BLaER1 treated with 17β-estradiol and CSF1 and Interleukin-3, amounts not matched to agents 10 nM and 100 nM (cell line): ENCODE data around the gene UBE2U.
A peak's percentile ranks its signal among the peaks of the same experiment; 100 is the strongest.

Experiments used
- H3K27ac ChIP-seq, 11 experiments: shearing (Covaris generic); formaldehyde crosslinking; 2 replicates each; pipeline ENCODE4 v1.8.1; 2022
- H3K27me3 ChIP-seq, 11 experiments: shearing (Covaris generic); formaldehyde crosslinking; 2 replicates each; pipeline ENCODE4 v1.8.1; 2022
- H3K36me3 ChIP-seq, 11 experiments: shearing (Covaris generic); formaldehyde crosslinking; 2 replicates each; pipeline ENCODE4 v1.8.1; 2022
- H3K4me1 ChIP-seq, 10 experiments: shearing (Covaris generic); formaldehyde crosslinking; 2 replicates each; pipeline ENCODE4 v1.8.1; 2022
- H3K4me2 ChIP-seq, 11 experiments: shearing (Covaris generic); formaldehyde crosslinking; 2 replicates each; pipeline ENCODE4 v1.8.1; 2022
- H3K4me3 ChIP-seq, 10 experiments: shearing (Covaris generic); formaldehyde crosslinking; 2 replicates each; pipeline ENCODE4 v1.8.1; 2022
- H3K9ac ChIP-seq, 11 experiments: shearing (Covaris generic); formaldehyde crosslinking; 2 replicates each; pipeline ENCODE4 v1.8.1; 2022
- H3K9me3 ChIP-seq, 11 experiments: shearing (Covaris generic); formaldehyde crosslinking; replicated peaks in 1 of 11; 2 replicates each; pipeline ENCODE4 v1.8.1; 2022
- H4K20me1 ChIP-seq, 11 experiments: shearing (Covaris generic); formaldehyde crosslinking; 2 replicates each; pipeline ENCODE4 v1.8.1; 2022
- Cebpa-rat ChIP-seq, 11 experiments: shearing (Covaris generic); IDR thresholded peaks; 2 replicates each; pipeline ENCODE4 v1.8.1; 2022

The UBE2U gene

GRCh38 chr1:64304823-64305222 lies 101.4 kb downstream of the UBE2U start:
- H4K20me1 ChIP-seq, result no peaks in the 10 kb centered on the region
- H3K4me3 ChIP-seq, result no peak overlapping the region
- no peak overlapping the region for H3K9ac ChIP-seq
- no peak overlapping the region for H3K27ac ChIP-seq
- H3K9me3 ChIP-seq, result no peaks in the 10 kb centered on the region; a peak in 2 of 22 replicates
- H3K4me2 ChIP-seq, result no peak overlapping the region
- H3K27me3 ChIP-seq, result no peaks in the 10 kb centered on the region
- H3K36me3 ChIP-seq, result no peaks in the 10 kb centered on the region
- peaks cover 8 to 12% (median 10%) of the 10 kb centered on the region in 10 experiments; a peak in 16 of 20 replicates for H3K4me1 ChIP-seq
- no peak for TF ChIP-seq Cebpa-rat (IDR thresholded peaks at IDR 0.05)

GRCh38 chr1:64308866-64309265 lies 105.4 kb downstream of the UBE2U start:
- no peak overlapping the region for H3K9ac ChIP-seq
- no peak overlapping the region for H3K27ac ChIP-seq
- TF ChIP-seq Cebpa-rat (IDR thresholded peaks at IDR 0.05), result no peak
- H3K4me1 ChIP-seq, result peaks cover 8 to 12% (median 10%) of the 10 kb centered on the region in 10 experiments; a peak in 16 of 20 replicates
- no peaks in the 10 kb centered on the region for H3K27me3 ChIP-seq
- H4K20me1 ChIP-seq, result no peaks in the 10 kb centered on the region
- H3K4me3 ChIP-seq, result no peak overlapping the region
- H3K9me3 ChIP-seq, result no peaks in the 10 kb centered on the region; a peak in 1 of 22 replicates
- peak overlapping the region in 10 of 11 experiments; percentile 6 to 45 (median 30); a peak in 14 of 22 replicates for H3K4me2 ChIP-seq
- no peaks in the 10 kb centered on the region for H3K36me3 ChIP-seq

DNA sequence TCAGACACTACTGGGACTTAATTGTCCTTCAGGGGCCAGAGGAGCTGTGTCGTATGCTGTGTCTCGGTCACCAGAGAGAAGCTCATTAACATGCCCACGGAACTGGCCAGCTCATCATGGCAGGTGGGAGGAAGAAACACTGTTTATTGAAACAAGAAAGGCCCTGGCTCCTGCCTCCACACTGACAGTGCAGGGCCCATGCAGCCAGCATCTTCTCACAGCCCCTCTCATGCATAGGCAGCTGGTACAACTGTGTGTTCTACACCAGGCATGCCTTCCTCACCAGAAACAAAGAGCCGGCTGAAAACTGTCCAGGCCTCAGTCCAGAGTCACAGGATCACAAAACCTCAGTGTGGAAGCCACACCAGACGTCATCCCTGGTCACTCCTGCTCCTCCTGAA lies 106.0 kb downstream of the UBE2U start:
- no peak overlapping the region for H3K4me3 ChIP-seq
- no peak overlapping the region for H3K27ac ChIP-seq
- no peaks in the 10 kb centered on the region; a peak in 1 of 22 replicates for H3K9me3 ChIP-seq
- H3K9ac ChIP-seq, result no peak overlapping the region
- H3K36me3 ChIP-seq, result no peaks in the 10 kb centered on the region
- H4K20me1 ChIP-seq, result no peaks in the 10 kb centered on the region
- no peak for TF ChIP-seq Cebpa-rat (IDR thresholded peaks at IDR 0.05)
- H3K4me1 ChIP-seq, result peaks cover 8 to 12% (median 10%) of the 10 kb centered on the region in 10 experiments; a peak in 16 of 20 replicates
- H3K4me2 ChIP-seq, result no peak overlapping the region
- H3K27me3 ChIP-seq, result no peaks in the 10 kb centered on the region

GRCh38 chr1:64310760-64311159 lies 107.3 kb downstream of the UBE2U start:
- Histone ChIP-seq H3K27ac (no peak overlapping the region), H3K36me3 (no peaks in the 10 kb centered on the region), H3K4me2 (no peak overlapping the region), H3K9ac (no peak overlapping the region), H3K4me3 (no peak overlapping the region), H4K20me1 (no peaks in the 10 kb centered on the region), H3K4me1 (peaks cover 8 to 12% (median 10%) of the 10 kb centered on the region in 10 experiments; a peak in 16 of 20 replicates), H3K27me3 (no peaks in the 10 kb centered on the region), H3K9me3 (no peaks in the 10 kb centered on the region; a peak in 1 of 22 replicates)
- TF ChIP-seq Cebpa-rat (IDR thresholded peaks at IDR 0.05), result no peak

DNA sequence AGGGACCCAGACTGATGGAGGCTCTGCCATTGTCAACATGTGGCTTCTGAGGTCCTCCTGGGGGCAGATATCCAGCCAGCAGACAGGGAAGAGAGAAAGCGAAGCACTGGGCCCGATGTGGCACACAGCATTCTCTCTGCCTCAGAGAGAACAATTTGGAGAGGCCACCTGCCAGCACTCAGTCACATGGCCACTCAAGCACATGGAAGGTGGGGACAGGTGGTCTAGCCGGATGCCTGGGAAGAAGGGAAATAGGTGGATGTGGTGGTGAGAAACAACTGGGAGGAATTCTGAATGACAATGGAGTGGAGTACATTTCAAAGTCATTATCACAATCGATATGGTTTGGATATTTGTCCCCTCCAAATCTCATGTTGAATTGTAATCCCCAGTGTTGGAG lies 109.0 kb downstream of the UBE2U start:
- no peak overlapping the region for H3K27ac ChIP-seq
- no peaks in the 10 kb centered on the region for H4K20me1 ChIP-seq
- H3K4me1 ChIP-seq, result peaks cover 8 to 12% (median 10%) of the 10 kb centered on the region in 10 experiments; a peak in 16 of 20 replicates
- no peaks in the 10 kb centered on the region; a peak in 1 of 22 replicates for H3K9me3 ChIP-seq
- no peaks in the 10 kb centered on the region for H3K27me3 ChIP-seq
- H3K9ac ChIP-seq, result no peak overlapping the region
- no peaks in the 10 kb centered on the region for H3K36me3 ChIP-seq
- no peak overlapping the region for H3K4me3 ChIP-seq
- no peak for TF ChIP-seq Cebpa-rat (IDR thresholded peaks at IDR 0.05)
- H3K4me2 ChIP-seq, result no peak overlapping the region

DNA sequence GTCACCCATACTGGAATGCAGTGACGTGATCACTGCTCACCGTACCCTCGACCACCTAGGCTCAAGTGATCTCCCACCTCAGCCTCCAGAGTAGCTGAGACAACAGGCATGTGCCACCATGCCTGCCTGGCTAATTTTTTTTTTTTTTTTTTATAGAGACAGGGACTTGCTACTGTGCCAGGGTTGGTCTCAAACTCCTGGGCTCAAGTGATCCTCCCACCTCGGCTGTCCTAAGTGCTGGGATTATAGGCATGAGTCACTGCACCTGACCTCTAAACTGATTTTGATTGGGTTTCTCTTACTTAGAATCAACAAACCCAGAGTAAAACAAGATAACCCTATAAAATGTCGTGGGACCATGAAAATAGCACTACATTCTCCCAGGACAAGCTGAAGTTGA lies 112.0 kb downstream of the UBE2U start:
- Histone ChIP-seq H3K27ac (no peak overlapping the region), H3K4me3 (no peak overlapping the region), H3K36me3 (no peaks in the 10 kb centered on the region), H3K9me3 (no peaks in the 10 kb centered on the region; a peak in 1 of 22 replicates), H3K4me2 (no peak overlapping the region), H4K20me1 (no peaks in the 10 kb centered on the region), H3K27me3 (no peaks in the 10 kb centered on the region), H3K9ac (no peak overlapping the region), H3K4me1 (peaks cover 0 to 6% (median 4%) of the 10 kb centered on the region in 10 experiments; a peak in 8 of 20 replicates)
- TF ChIP-seq Cebpa-rat (IDR thresholded peaks at IDR 0.05), result no peak
